Fibroblast of skin of right biceps (primary cell): Measurements from ENCODE around the gene RAB27B.
A peak's percentile ranks its signal among the peaks of the same experiment; 100 is the strongest.
"Not testable (repeated sequence)": the region's sequence is repeated elsewhere in the genome, so short reads cannot be mapped to it uniquely, and the experiment has no call there.

Source experiments
- DNase-seq: peaks from one replicate; pipeline ENCODE4 v3.0.0-alpha.2; 2013

Gene RAB27B

GRCh38 chr18:54828281-54828881 lies at the start of gene RAB27B:
TSS of gene RAB27B (plus strand) at chr18:54828477. CDS start at chr18:54877586, 49,109 bp downstream.
- peak; percentile 79 for DNase-seq

- no peak for DNase-seq
These were observed 47.9 kb upstream of the RAB27B start for GRCh38 chr18:54780285-54780861.

- no peak for DNase-seq
These were observed 47.3 kb upstream of the RAB27B start for GRCh38 chr18:54780970-54781369.

GRCh38 chr18:54783139-54783538 lies 45.1 kb upstream of the RAB27B start:
- no peak for DNase-seq

- DNase-seq = no peak
These were observed 42.1 kb upstream of the RAB27B start for GRCh38 chr18:54786206-54786605.

- no peak for DNase-seq
These were observed 41.2 kb upstream of the RAB27B start for GRCh38 chr18:54787121-54787520.

- DNase-seq = peak; percentile 84
These were observed 40.7 kb upstream of the RAB27B start for GRCh38 chr18:54787616-54788015.

GRCh38 chr18:54790109-54790508 lies 38.2 kb upstream of the RAB27B start:
- DNase-seq = no peak

- no peak for DNase-seq
These were observed 36.6 kb upstream of the RAB27B start for GRCh38 chr18:54791657-54792056.

GRCh38 chr18:54792079-54792478 lies 36.2 kb upstream of the RAB27B start:
- DNase-seq = no peak

GRCh38 chr18:54794823-54795222 lies 33.5 kb upstream of the RAB27B start:
- peak; percentile 24 for DNase-seq

GRCh38 chr18:54798186-54798585 lies 30.1 kb upstream of the RAB27B start:
- no peak for DNase-seq

GRCh38 chr18:54801374-54801773 lies 26.9 kb upstream of the RAB27B start:
- no peak for DNase-seq

- DNase-seq = no peak
These were observed 26.1 kb upstream of the RAB27B start for GRCh38 chr18:54802178-54802577.

GRCh38 chr18:54802686-54803395 lies 25.4 kb upstream of the RAB27B start:
- no peak for DNase-seq

- peak; percentile 88 for DNase-seq
These were observed 22.5 kb upstream of the RAB27B start for GRCh38 chr18:54805571-54806334.

- peak; percentile 36 for DNase-seq
These were observed 21.8 kb upstream of the RAB27B start for GRCh38 chr18:54806526-54806925.

- no peak for DNase-seq
These were observed 21.0 kb upstream of the RAB27B start for GRCh38 chr18:54807303-54807702.

GRCh38 chr18:54810662-54811061 lies 17.6 kb upstream of the RAB27B start:
- DNase-seq = not testable (repeated sequence)

- DNase-seq = no peak
These were observed 15.4 kb upstream of the RAB27B start for GRCh38 chr18:54812885-54813284.

- DNase-seq = no peak
These were observed 15.0 kb upstream of the RAB27B start for GRCh38 chr18:54813305-54813704.

GRCh38 chr18:54813977-54814565 lies 14.2 kb upstream of the RAB27B start:
- DNase-seq = no peak

- no peak for DNase-seq
These were observed 13.2 kb upstream of the RAB27B start for GRCh38 chr18:54815086-54815485.
